Epithelial cell of prostate (primary cell): Measurements from ENCODE around the gene NHLRC4.
A peak's percentile ranks its signal among the peaks of the same experiment; 100 is the strongest.

Experiments
- DNase-seq: peaks from one replicate; pipeline ENCODE4 v3.0.0-alpha.2; 2011; ENCODE audit warnings: low read depth, low spot score
- H3K27ac ChIP-seq: fragments of 450-650 bp; 2 replicates; pipeline ENCODE4 v1.5.1; 2017; ENCODE audit warnings: mild to moderate bottlenecking

NHLRC4 gene

GRCh38 chr16:580141-580945 is 13.5 kb downstream of the NHLRC4 start:
- H3K27ac ChIP-seq: no peak overlapping the region
- no peak for DNase-seq

GRCh38 chr16:580946-581498 is 14.2 kb downstream of the NHLRC4 start:
- DNase-seq: no peak
- H3K27ac ChIP-seq: no peak overlapping the region

GRCh38 chr16:582218-582613 is 15.4 kb downstream of the NHLRC4 start:
- no peak overlapping the region for H3K27ac ChIP-seq
- DNase-seq: no peak

GRCh38 chr16:582614-583331 is 16.0 kb downstream of the NHLRC4 start:
- no peak for DNase-seq
- H3K27ac ChIP-seq: no peak overlapping the region

GRCh38 chr16:583470-583814 is 16.6 kb downstream of the NHLRC4 start:
- no peak overlapping the region for H3K27ac ChIP-seq
- no peak for DNase-seq

- no peak for DNase-seq
- H3K27ac ChIP-seq: no peak overlapping the region
Observed at GRCh38 chr16:583815-584591, 17.2 kb downstream of the NHLRC4 start.

GRCh38 chr16:585351-585750 is 18.5 kb downstream of the NHLRC4 start:
- no peak for DNase-seq
- no peak overlapping the region for H3K27ac ChIP-seq

- no peak for DNase-seq
- no peak overlapping the region for H3K27ac ChIP-seq
Observed at GRCh38 chr16:586047-586644, 19.3 kb downstream of the NHLRC4 start.

- H3K27ac ChIP-seq: peak overlapping the region; percentile 93
- DNase-seq: no peak
Observed at GRCh38 chr16:586645-587590, 20.1 kb downstream of the NHLRC4 start.

- peak overlapping the region; percentile 93 for H3K27ac ChIP-seq
- no peak for DNase-seq
Observed at GRCh38 chr16:588639-588888, 21.8 kb downstream of the NHLRC4 start.

- peak; percentile 74 for DNase-seq
- peak overlapping the region; percentile 93 for H3K27ac ChIP-seq
Observed at GRCh38 chr16:588889-589657, 22.3 kb downstream of the NHLRC4 start.

- peak; percentile 87 for DNase-seq
- H3K27ac ChIP-seq: peak within 1 kb of the TSS; percentile 93
Observed at GRCh38 chr16:589658-590187, 22.9 kb downstream of the NHLRC4 start, which contains the start of gene RAB40C. RAB40C (plus strand) TSS chr16:590066; CDS start chr16:590292, 226 bp downstream.

- H3K27ac ChIP-seq: peak overlapping the region; percentile 93
- no peak for DNase-seq
Observed at GRCh38 chr16:590188-590814, 23.5 kb downstream of the NHLRC4 start.

GRCh38 chr16:590815-591200 is 24.0 kb downstream of the NHLRC4 start:
- no peak for DNase-seq
- H3K27ac ChIP-seq: no peak overlapping the region

GRCh38 chr16:591231-591630 is 24.4 kb downstream of the NHLRC4 start:
- DNase-seq: no peak
- H3K27ac ChIP-seq: peak overlapping the region; percentile 57

- DNase-seq: no peak
- H3K27ac ChIP-seq: peak overlapping the region; percentile 57
Observed at GRCh38 chr16:591892-592517, 25.2 kb downstream of the NHLRC4 start.

GRCh38 chr16:592518-593306 is 25.9 kb downstream of the NHLRC4 start:
- DNase-seq: peak; percentile 91
- H3K27ac ChIP-seq: peak overlapping the region; percentile 57
